Activated CD4-positive, alpha-beta T cell treated with anti-CD3 and anti-CD28 coated beads, Interleukin-2, amount 50 U/mL, for 1 hour (primary cell): ENCODE data around the gene MSL1.

ENCODE experiments used
- DNase-seq: peaks from one replicate; pipeline ENCODE4 v3.0.0-alpha.2; 2020

The MSL1 gene

DNA sequence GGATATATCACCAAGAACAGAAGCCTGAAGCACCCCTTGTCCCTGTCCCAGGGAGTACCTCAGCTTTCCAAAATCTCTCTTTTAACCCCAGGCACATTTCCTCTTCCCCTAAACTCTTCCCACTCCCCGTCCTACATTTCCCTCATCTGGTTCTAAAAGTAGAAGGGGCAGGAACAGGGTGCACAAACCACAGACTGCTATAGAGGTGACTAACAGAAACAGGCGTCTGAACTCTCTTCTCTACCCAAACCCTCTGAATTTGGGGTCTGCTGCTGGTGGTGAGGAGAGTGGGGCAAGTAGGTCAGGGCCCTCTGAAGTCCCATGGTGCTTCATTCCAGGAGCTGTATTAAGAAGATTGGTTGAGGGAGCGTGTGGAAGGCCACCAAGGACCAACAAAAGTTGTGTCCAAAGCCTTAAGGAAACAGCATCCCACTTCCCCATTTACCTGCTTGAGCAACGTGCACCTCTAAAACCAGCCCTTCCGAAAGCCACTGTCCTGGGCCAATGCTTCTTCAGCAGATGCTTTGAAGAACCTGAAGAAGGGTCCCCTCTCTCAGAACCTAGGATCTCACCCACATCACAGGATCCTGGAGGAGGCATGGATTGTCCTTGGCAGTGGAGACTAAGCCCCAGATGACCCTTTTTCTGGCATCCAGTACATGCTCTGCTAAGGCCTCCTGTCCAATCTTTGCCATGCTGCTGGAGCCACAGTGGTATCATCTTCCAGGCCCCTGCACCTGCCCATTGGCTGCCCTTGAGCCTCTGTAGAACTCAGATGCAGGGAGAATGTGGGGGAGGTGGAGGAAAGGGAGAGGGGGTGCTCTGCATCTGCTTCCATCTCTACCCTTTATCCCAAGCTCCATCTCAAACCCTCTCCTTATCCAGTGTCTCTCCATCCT lies 15.7 kb upstream of the MSL1 start:
- no peak for DNase-seq

DNA sequence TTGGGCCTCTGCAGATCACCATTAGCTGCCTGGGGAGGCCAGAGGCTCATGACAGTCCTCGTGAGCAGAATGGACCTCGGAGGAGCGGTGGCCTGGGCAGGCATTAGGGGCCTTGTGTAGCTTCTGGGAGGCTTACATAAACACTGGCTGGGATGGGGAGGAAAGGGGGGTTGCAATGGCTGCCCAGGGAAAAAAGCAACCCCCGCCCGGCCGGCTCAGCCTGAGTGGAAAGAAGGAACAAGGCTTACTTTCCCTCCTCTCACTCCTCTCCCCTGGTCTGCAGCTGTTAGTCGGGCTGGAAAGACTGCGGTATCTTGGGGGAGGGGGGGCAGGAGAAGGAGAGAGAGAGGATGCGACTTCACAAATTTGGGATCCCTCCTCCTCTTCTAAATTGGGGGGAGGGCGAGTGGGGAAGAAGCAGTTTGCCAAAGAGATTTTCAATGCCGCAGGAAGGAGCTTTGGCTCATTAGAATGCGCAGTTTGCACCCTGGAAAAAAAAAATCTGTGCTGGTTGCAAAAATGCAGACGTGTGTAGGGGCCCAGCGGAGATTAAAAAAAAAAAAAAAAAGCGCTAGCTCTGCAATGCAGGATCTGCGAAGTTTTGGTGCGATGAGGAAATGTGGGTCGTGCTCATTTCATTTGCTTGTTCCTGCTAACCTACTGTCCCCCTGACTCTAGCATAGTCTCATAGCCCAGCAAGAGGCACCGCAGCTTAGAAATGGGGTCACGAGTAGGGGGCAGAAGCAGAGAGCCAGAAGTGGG lies 14.8 kb upstream of the MSL1 start:
- no peak for DNase-seq

DNA sequence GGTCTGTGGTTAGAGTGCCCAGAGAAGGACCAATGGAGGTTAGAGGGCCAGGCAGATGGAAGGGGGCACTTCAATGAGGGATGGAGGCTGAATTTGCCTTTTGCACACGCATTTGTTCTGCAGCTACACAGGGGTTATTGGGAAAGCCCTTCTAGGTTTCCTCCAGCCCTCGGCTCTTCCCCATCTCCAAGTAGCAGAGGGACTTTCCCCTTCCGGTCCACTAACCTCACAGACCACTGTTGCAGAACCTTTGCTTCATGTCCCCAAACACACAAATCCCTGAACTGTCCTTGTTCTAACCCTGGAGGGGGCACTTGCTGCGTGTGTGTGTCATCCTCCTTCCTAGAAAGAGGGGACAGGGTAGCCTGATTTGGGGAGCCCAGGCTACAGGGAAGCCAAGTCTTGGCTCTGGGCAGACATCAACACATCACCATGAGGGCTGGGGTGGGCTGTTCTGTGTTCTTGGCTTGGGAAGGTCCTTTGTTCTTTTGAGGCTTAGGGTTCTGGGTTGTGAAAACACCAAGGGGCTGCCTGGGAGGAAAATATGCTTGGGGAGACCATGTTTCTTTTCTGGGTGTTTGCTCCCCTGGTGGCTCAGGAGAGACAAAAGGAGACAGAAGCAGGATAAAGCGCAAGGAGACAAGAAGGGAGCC lies 14.1 kb upstream of the MSL1 start:
- DNase-seq = no peak

DNA sequence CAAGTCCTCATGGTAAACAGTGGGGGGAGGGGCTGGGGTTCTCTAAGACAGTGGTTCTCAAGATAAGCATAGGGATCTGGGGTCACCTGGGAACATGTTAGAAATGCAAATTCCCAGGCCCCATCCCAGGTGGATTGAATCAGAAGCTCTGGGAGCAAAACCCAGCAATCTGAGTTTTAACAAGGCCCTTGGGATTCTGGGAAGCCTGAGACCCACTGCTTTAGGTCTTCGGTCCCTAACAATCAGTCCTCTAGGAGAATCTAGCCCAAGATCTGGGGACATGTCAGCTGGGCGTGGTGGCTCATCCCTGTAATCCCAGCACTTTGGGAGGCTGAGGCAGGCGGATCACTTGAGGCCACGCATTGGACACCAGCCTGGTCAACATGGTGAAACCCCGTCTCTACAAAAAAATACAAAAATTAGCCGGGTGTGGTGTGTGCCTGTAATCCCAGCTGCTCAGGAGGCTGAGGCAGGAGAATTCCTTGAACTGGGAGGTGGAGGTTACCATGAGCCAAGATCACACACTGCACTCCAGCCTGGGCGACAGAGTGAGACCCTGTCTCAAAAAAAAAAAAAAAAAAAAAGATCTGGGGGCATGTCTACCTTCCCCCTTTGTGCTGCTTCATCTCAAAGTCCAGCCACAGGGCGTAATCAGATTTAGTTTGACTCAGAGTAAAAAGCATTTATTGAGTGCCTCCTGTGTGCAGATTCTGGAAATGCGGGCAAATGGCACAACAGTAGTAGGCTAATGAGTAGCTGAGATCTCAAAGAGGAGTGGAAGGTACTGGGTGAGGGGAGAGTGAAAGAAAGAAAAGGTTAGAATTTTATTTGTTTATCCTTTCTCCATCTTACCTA lies 12.6 kb upstream of the MSL1 start:
- DNase-seq = no peak

DNA sequence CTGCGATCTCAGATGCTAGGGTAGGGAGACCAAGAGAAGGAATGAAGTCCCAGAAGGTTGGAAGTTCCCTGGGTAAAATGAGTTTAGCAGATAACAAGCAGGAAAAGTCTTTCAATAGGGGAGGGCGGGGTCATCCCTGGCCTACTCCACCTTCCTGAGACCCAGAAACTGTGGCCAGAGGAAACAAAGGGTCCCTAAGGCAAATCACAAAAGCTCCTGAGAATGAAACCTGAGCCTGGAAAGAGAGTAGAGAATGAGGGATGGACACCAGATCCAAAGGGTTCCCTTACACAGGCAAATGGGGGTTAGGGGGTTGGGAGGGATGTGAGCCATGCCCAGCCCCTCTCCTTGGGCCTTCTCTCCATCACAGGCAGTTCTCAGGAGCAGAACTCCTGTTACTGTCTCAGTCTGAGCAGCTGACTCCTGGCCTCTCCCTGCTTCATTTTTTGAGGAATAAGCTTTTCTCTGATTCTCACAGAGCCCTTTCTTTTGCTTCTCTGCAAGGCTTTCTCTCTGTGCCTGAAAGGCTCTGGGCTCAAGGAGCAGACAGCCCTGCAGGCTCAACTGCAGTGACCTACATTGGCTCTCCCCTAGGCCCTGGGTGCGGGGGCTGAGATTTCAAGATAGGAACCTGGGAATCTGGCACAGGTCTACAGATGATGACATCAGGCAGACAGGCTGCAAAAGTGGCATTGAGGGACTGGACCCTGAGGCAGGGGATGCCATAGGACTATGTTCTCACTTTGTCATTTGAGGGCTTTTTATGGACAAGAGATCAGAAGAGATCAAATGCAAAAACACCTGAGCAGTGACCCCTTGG lies 11.5 kb upstream of the MSL1 start:
- no peak for DNase-seq

DNA sequence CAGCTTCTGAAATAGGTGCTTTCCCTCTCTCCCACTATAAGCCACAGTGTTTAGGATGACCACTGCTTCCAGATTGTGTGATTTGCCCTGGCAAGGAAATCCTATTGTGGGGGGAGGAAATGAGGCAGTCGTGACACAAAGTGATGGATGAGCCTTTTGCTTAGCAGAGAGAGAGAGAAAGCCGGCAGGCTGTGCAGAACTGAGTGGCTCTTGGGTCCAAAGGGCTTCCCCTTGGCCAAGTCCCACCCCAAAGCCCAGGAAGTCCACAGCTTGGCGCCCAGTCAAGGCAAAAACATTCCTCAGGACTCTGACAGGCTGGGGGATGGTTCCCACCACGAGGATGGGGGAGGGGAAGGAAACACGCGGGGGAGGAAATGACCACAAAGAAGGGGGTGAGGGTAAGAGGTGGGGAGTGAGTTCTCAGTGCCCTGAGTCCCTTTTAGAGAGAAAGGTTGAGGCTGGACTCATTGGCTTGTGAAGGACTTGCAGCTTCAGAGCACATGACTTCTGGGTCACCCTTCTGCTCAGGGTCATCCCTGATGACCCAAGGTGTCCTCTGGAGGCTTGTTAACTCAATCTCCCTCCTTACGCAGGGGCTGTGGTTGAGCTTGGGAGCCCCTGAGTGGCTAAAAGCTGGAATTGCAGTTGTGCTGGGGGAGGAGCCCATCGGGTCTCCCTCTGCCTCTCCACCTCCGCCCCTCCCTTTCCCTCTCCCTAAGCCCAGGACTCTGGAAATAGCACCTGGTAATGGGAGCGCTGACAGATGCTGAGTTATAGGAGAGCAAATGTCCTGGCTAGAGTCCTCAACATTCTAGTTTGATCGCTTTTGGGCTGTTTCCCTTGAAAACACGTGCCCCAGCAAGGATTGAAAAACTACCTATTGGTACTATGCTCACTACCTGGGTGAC lies 10.3 kb upstream of the MSL1 start:
- DNase-seq = peak; percentile 62

DNA sequence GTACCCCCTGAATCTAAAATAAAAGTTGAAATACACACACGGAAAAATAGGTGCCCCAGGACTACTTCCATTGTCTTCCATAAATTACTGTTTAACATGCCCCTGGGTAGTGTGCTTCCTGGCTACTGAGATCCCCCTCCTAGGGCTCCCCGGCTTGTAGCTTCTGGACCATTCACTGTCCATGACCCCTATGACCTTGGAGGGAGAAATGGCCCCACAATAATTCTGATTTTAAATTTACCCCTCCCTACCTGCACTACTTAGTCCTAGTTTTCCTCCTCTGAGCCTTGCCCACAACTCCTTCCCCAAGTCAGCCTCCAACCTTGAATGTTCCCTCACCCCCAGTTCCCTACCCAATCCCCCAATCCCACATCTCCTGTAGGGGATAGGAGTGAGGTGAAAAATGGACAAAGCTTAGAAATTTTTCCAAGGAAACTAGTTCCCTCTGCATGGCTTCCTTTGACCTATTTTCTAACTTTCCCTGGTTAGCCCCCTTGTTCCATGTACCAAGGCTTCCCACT lies 9.5 kb upstream of the MSL1 start:
- no peak for DNase-seq

DNA sequence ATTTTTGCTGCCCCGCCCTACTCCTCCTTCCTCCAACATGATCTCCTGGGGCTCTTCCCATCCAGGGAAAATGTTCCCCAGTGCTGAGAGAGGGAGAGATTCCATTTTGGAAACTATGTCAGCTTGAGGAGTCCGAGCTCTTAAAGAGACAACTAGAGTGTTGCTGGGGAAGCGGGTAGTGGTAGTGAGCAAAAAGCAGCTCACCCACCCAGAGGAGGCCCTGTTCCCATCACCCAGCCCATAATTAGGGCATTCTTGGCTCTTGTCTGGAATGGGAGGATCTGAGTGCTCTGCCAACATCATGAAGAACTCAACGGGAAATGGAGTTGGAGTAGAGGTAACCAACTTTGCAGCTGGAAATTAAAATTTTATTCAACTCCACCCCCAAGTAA lies 9.1 kb upstream of the MSL1 start:
- DNase-seq = no peak

DNA sequence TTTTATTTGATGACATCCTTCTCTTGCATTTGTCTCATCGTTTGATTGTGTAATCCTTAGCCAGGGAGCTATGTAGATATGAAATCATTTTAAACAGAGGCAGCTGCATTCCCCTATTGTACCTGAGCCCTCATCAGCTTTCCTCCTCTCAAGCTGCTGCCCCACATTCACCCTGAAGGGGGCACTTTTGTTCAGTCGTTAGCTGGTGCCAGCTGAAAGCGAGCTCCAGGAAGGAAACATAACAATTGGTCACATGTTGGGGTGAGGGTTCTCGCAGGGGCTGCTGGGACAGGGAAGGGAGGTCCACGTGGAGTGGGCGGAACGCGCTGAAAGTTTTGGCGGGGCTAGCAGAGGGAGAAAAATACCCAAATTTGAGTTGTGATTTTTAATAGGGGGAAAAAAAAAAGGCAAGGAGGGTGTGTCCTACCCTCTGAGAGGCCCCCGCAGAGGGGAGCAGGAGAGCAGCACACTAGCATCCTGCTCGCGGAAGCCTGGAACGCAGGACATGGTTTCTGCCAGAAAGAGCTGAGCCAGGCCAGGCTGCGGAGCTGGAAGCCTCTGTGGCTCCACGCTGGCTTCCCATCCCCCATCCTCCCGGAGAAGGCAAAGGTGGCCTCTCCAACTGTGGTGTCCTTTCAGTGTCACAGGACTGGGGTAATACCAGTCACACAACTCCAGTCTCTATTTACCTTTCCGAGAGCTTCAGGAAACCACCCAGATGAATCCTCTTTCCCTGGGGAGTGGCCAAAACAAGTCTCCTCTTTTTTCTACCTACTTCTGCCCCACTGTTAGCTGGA lies 8.5 kb upstream of the MSL1 start:
- peak; percentile 92 for DNase-seq

DNA sequence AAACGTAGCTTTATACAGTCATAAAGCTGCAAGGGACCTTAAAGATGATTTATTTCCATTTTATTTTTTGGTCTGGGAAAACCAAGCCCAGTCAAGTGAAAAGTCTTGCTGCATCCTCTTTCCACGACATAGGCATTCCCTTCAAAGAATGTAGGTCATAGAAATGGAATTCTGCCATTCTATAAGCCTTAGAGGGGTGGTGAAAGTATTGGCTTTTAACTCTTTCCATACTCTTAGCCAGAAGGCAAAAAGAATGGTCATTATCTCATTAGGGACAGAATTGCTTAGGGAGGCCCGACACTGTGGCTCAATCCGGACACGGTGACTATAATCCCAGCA lies 7.9 kb upstream of the MSL1 start:
- no peak for DNase-seq

DNA sequence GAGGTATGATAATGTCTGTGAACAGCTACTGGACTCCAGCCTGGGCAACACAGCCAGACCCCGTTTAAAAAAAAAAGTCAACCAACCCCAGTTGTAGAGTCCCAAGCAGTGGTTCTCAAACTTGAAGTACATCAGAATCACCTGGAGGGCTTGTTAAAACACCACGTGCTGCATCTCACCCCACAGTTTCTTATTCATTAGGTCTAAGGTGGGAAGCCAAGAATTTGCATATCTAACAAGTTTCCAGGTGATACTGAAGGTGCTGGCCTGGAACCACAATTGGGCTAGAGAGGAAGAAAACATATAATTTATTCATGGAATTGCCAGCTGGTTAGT lies 6.7 kb upstream of the MSL1 start:
- no peak for DNase-seq

DNA sequence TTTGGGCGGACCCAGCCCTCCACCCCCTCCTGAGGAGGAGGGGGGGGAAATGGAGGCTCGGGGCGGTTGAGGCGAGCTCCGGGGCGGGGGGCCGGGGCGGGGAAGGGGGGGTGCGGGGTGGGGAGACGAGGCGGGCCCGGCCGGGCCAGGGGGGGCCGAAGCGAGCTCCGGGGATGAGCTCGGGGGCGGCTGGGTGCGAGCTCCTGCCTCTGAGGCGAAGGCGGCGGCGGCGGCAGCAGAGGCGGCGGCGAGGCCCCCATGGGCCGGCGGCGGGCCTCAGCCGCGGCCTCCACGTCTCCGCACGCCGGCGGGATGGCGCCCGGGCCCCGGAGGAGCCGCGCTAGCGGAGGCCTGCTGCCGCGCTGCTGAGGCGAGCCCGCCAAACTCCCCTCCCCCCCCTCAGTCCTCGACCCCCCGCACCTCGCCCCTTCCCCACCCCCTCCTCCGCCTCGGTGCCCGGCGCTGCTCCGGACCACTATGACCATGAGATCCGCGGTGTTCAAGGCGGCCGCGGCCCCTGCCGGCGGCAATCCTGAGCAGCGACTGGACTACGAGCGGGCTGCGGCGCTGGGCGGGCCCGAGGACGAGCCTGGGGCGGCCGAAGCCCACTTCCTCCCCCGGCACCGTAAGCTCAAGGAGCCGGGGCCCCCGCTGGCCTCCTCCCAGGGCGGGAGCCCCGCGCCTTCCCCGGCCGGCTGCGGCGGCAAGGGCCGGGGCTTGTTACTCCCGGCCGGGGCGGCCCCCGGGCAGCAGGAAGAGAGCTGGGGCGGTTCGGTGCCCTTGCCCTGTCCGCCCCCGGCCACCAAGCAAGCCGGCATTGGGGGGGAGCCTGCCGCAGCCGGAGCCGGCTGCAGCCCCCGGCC lies 596 bp downstream of the MSL1 start:
- DNase-seq = no peak

DNA sequence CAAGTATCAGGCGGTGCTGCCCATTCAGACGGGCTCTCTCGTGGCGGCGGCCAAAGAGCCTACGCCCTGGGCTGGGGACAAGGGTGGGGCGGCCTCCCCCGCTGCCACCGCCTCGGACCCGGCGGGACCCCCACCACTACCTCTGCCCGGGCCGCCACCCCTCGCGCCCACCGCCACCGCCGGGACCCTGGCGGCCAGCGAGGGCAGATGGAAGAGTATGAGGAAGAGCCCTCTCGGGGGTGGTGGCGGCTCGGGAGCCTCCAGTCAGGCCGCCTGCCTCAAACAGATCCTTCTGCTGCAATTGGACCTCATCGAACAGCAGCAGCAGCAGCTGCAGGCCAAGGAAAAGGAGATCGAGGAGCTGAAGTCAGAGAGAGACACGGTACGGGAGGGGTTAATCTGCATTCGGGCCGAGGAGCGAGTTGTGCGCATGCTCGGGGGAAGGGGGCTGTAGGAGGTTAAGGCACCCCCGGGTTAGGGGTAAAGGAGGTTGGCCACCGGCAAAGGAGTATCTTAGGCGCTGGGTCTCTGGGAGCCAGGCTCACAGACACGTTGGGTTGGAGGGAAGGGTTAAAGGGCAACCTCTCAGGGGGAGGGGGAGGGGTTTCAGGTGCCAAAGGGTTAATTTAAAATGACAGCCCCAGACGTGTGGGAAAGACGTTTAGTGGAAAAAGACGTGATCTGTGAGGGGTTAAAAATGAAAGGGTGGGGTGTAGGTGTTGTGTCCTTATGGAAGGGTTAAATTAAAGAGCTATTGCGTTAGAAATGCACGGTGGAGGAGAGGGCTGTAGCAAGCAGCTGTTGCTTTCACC lies 1.4 kb downstream of the MSL1 start:
- DNase-seq = peak; percentile 49

DNA sequence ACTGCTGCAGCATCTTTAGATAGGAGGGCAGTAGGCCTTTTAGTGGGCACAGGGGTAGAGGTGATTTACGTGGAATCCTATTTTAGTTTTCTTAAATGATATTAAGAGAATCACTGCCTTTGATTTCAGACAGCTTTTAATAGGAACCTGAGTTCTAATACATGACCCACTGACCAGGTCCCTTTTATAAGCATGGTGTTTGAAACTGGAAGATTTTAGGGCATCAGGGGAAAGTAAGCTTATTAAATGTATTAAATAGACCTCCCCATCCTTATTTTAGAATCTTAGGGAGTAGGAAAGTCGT lies 2.0 kb downstream of the MSL1 start:
- DNase-seq = no peak

DNA sequence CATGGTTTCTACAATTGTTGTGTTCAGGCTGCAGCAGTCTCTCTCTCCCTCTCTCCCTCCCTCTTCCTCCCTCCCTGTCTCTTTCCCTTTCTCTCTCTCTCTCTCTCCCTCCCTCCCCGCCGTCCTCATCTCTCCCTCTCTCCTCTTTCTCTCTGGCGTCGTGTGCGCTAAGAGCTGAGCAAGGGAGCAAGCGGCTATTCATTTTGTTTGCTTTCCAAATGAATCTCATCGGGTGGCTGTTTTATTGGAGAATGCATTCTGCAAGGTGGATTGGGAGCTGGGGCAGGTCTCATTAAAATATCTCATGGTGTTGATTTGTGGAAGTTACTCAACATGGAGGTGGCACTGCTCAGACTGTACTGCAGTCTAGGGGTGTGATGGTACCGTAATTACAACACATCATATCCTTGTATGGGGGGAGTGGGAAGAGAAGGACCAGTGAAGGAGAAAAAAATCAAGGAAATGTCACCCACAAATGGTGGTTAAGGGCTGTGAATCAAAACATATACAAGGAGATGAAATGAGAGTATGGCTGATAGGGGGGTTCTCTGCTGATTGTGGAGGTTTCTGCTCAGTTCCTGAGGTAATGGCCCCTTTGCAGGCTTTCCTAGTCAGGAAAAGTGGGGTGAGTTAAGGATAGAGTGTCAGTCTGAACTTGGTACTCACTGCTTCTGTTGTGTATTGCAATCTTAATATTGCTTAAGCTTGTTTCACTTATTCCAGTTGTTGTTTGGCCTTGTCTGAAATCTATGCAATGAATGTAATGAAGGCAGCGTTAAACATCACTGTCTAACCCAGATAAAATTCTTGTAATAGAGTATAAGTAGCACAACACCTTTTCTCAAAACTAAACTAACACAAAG lies 2.7 kb downstream of the MSL1 start:
- DNase-seq = no peak

DNA sequence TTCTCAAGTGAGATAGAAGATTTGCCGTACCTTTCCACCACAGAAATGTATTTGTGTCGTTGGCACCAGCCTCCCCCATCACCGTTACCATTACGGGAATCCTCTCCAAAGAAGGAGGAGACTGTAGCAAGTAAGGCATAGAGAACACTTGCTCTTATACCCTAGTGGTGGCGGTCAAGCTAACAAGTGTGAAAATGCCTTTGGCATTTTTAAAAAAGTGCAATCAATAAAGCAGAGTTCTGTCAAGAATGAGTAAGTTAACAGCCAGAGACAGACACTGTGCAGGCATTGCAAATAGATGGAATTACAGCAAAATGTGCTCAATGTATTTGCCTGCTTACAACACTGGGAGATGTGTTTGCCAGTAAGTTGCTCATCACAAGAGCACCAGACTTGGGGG lies 7.7 kb downstream of the MSL1 start:
- DNase-seq = no peak

DNA sequence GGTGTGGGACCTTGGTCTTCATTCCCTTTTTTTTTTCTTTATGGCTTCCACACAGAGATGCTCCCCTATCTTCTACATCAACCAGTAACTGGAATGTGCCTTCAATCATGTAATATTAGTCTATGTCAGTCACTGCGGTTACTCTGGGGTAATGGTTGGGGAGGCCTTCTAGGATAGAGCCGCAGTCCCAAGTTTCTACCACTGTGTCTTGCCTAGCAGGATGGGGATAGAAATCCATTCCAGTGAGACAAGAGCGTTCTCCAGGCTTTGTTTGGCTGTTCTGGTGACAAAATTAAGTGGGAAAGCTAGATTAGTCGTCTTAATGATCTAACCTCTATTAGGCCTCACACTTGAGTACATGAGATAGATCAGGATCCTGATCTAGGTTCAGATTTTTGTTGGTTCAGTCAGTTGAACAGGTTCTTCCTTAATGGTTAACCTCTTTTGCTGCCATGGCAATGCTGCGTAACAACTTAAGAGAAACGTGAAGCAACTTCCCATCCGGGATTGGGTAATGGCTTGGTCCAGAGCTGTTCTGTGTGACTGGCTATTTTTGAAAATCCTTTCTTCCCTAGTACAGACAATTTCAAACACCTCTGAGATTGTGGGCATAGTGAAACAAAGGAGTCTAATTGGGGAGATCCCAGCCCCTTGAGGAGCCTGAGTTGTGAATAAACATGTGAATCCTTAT lies 8.7 kb downstream of the MSL1 start:
- DNase-seq = no peak
